ENCODE data around the gene MMP24.

MMP24 gene

GRCh38 chr20:35215066-35215956 lies 11.2 kb upstream of the MMP24 start:
- intact Hi-C loops (cut with DNase I; ENCODE audit: low total_unique reads): no loop called here
- no peaks in the 10 kb centered on the region for H3K9me3 ChIP-seq
- DNase-seq: no peak
- H3K36me3 ChIP-seq: peaks cover 11 to 29% (median 27%) of the 10 kb centered on the region in 3 donors
- TF ChIP-seq CTCF (IDR thresholded peaks at IDR 0.05): no peak
- H3K4me3 ChIP-seq: no peak overlapping the region
- no peak overlapping the region for H3K27ac ChIP-seq
- no peaks in the 10 kb centered on the region for H3K27me3 ChIP-seq
- H3K4me1 ChIP-seq: no peaks in the 10 kb centered on the region

- Histone ChIP-seq H3K4me3 (no peak overlapping the region), H3K4me1 (no peaks in the 10 kb centered on the region), H3K27me3 (no peaks in the 10 kb centered on the region), H3K36me3 (peaks cover 11 to 27% (median 21%) of the 10 kb centered on the region in 3 donors), H3K27ac (no peak overlapping the region), H3K9me3 (no peaks in the 10 kb centered on the region)
- intact Hi-C loops (cut with DNase I; ENCODE audit: low total_unique reads): no loop called here
- TF ChIP-seq CTCF (IDR thresholded peaks at IDR 0.05): no peak
- DNase-seq: no peak
Measured at GRCh38 chr20:35216541-35216940, 9.9 kb upstream of the MMP24 start.

- no peak for TF ChIP-seq CTCF (IDR thresholded peaks at IDR 0.05)
- intact Hi-C loops (cut with DNase I; ENCODE audit: low total_unique reads): no loop called here
- Histone ChIP-seq H3K4me3 (no peak overlapping the region), H3K4me1 (peaks cover 0 to 11% (median 5%) of the 10 kb centered on the region in 4 donors), H3K36me3 (no peaks in the 10 kb centered on the region), H3K9me3 (no peaks in the 10 kb centered on the region), H3K27ac (no peak overlapping the region), H3K27me3 (peaks cover 0 to 3% of the 10 kb centered on the region in 2 donors)
- DNase-seq: no peak
Measured at GRCh38 chr20:35223941-35224340, 2.5 kb upstream of the MMP24 start.

GRCh38 chr20:35224536-35224935 lies 2.0 kb upstream of the MMP24 start:
- H3K36me3 ChIP-seq: no peaks in the 10 kb centered on the region
- no peaks in the 10 kb centered on the region for H3K9me3 ChIP-seq
- peaks cover 0 to 11% (median 5%) of the 10 kb centered on the region in 4 donors for H3K4me1 ChIP-seq
- no peak for TF ChIP-seq CTCF (IDR thresholded peaks at IDR 0.05)
- intact Hi-C loops (cut with DNase I; ENCODE audit: low total_unique reads): no loop called here
- no peak overlapping the region for H3K4me3 ChIP-seq
- peaks cover 0 to 3% of the 10 kb centered on the region in 2 donors for H3K27me3 ChIP-seq
- H3K27ac ChIP-seq: no peak overlapping the region
- DNase-seq: no peak

- Histone ChIP-seq H3K27ac (no peak overlapping the region), H3K4me1 (peaks cover 0 to 11% (median 5%) of the 10 kb centered on the region in 4 donors), H3K4me3 (no peak overlapping the region), H3K36me3 (no peaks in the 10 kb centered on the region), H3K27me3 (peaks cover 0 to 3% of the 10 kb centered on the region in 2 donors), H3K9me3 (no peaks in the 10 kb centered on the region)
- intact Hi-C loops (cut with DNase I; ENCODE audit: low total_unique reads): no loop called here
- DNase-seq: no peak
- no peak for TF ChIP-seq CTCF (IDR thresholded peaks at IDR 0.05)
Measured at GRCh38 chr20:35225319-35226125, 968 bp upstream of the MMP24 start.

Data from tibial artery (tissue), 4 donors.